ENCODE data around the gene THRAP3.

Gene THRAP3

GRCh38 chr1:36253161-36253862 lies 29.1 kb downstream of the THRAP3 start:
- DNase-seq = no peak

GRCh38 chr1:36256558-36257374 lies 32.5 kb downstream of the THRAP3 start:
- no peak for DNase-seq

- no peak for DNase-seq
Observed at GRCh38 chr1:36257375-36257767, 33.1 kb downstream of the THRAP3 start.

GRCh38 chr1:36258960-36259344 lies 34.7 kb downstream of the THRAP3 start:
- DNase-seq = no peak

- no peak for DNase-seq
Observed at GRCh38 chr1:36268981-36269380, 44.7 kb downstream of the THRAP3 start.

GRCh38 chr1:36269408-36269838 lies 45.2 kb downstream of the THRAP3 start:
- no peak for DNase-seq

GRCh38 chr1:36273024-36273423 lies 48.8 kb downstream of the THRAP3 start:
- DNase-seq = no peak

GRCh38 chr1:36274201-36274600 lies 50.0 kb downstream of the THRAP3 start:
- no peak for DNase-seq

- no peak for DNase-seq
Observed at GRCh38 chr1:36276688-36277087, 52.4 kb downstream of the THRAP3 start.

- DNase-seq = peak; percentile 14
Observed at GRCh38 chr1:36279110-36279788, 55.0 kb downstream of the THRAP3 start.

- DNase-seq = no peak
Observed at GRCh38 chr1:36279789-36280296, 55.6 kb downstream of the THRAP3 start.

- no peak for DNase-seq
Observed at GRCh38 chr1:36284061-36284460, 59.8 kb downstream of the THRAP3 start.

GRCh38 chr1:36284517-36284916 lies 60.3 kb downstream of the THRAP3 start:
- DNase-seq = no peak

GRCh38 chr1:36285443-36286101 lies 61.3 kb downstream of the THRAP3 start:
- peak; percentile 77 for DNase-seq

- DNase-seq = no peak
Observed at GRCh38 chr1:36286802-36287201, 62.6 kb downstream of the THRAP3 start.

GRCh38 chr1:36287595-36287994 lies 63.4 kb downstream of the THRAP3 start:
- no peak for DNase-seq

GRCh38 chr1:36295390-36295789 lies 71.1 kb downstream of the THRAP3 start:
- no peak for DNase-seq

- DNase-seq = no peak
Observed at GRCh38 chr1:36297062-36297461, 72.8 kb downstream of the THRAP3 start.

GRCh38 chr1:36298640-36299039 lies 74.4 kb downstream of the THRAP3 start:
- DNase-seq = no peak

GRCh38 chr1:36300526-36300925 lies 76.3 kb downstream of the THRAP3 start:
- no peak for DNase-seq

GRCh38 chr1:36301220-36301619 lies 77.0 kb downstream of the THRAP3 start:
- no peak for DNase-seq

GRCh38 chr1:36303244-36303643 lies 79.0 kb downstream of the THRAP3 start:
- no peak for DNase-seq
